HEK293T (cell line): ENCODE data around the gene DLX6.

Source experiments
- ARNT ChIP-seq: fragments of 450-650 bp; IDR thresholded peaks from 2 replicates; pipeline ENCODE4 v1.6.1; 2017; ENCODE audit warnings: mild to moderate bottlenecking
- BHLHE40 ChIP-seq: fragments of 450-650 bp; IDR thresholded peaks from 2 replicates; pipeline ENCODE4 v1.6.1; 2016; ENCODE audit warnings: mild to moderate bottlenecking, moderate library complexity, borderline replicate concordance
- CTBP1 ChIP-seq: fragments of 450-650 bp; IDR thresholded peaks from 2 replicates; pipeline ENCODE4 v1.6.1; 2016; ENCODE audit warnings: borderline replicate concordance
- ELF4 ChIP-seq: fragments of 450-650 bp; IDR thresholded peaks from 2 replicates; pipeline ENCODE4 v1.6.1; 2017; ENCODE audit warnings: antibody characterized with exemption
- FOXA1 ChIP-seq: fragments of 450-650 bp; IDR thresholded peaks from 2 replicates; pipeline ENCODE4 v1.6.1; 2016; ENCODE audit warnings: mild to moderate bottlenecking
- FOXK2 ChIP-seq: fragments of 450-650 bp; IDR thresholded peaks from 2 replicates; pipeline ENCODE4 v1.6.1; 2016; ENCODE audit warnings: mild to moderate bottlenecking
- FOXM1 ChIP-seq: fragments of 450-650 bp; IDR thresholded peaks from 2 replicates; pipeline ENCODE4 v1.6.1; 2017; ENCODE audit warnings: mild to moderate bottlenecking, borderline replicate concordance
- LEF1 ChIP-seq: fragments of 450-650 bp; IDR thresholded peaks from 2 replicates; pipeline ENCODE4 v1.6.1; 2017; ENCODE audit warnings: mild to moderate bottlenecking, borderline replicate concordance
- NFRKB ChIP-seq: fragments of 450-650 bp; IDR thresholded peaks from 2 replicates; pipeline ENCODE4 v1.6.1; 2016; ENCODE audit warnings: mild to moderate bottlenecking, moderate library complexity
- SP1 ChIP-seq: fragments of 450-650 bp; IDR thresholded peaks from 2 replicates; pipeline ENCODE4 v1.6.1; 2017
- SUZ12 ChIP-seq: fragments of 450-650 bp; IDR thresholded peaks from 2 replicates; pipeline ENCODE4 v1.6.1; 2016; ENCODE audit warnings: mild to moderate bottlenecking
- TARDBP ChIP-seq: fragments of 450-650 bp; IDR thresholded peaks from 2 replicates; pipeline ENCODE4 v1.6.1; 2016
- ZNF384 ChIP-seq: fragments of 450-650 bp; IDR thresholded peaks from 2 replicates; pipeline ENCODE4 v1.6.1; 2016

DNA sequence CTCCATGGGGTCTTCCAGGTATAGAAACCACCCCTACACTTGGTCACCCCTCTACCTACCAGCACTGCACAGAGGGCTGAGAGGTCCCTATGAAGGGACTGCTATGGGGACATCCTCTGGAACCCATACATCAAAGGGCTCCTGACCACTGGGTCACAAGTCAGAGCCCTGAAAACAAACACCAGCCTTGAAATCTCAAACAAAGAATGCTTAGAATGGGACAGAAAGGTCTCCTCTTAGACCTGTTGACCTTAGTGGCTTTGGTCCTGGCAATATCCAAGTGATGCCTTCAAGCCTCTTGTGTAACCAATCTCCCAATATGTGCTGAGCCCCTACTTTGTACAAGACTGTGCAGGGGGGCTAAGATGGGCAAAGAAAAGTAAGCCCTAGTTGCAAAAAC, 34.6 kb upstream of the DLX6 start:
- TF ChIP-seq FOXM1, result no peak
- TF ChIP-seq NFRKB, result no peak
- TF ChIP-seq BHLHE40, result no peak
- no peak for TF ChIP-seq TARDBP
- TF ChIP-seq FOXK2, result no peak
- TF ChIP-seq FOXA1, result no peak
- TF ChIP-seq LEF1, result no peak
- TF ChIP-seq CTBP1, result no peak
- TF ChIP-seq ELF4, result no peak
- no peak for TF ChIP-seq SUZ12
- no peak for TF ChIP-seq SP1
- TF ChIP-seq ZNF384, result no peak
- no peak for TF ChIP-seq ARNT
